Measurements from ENCODE around the gene PRDM15.

PRDM15 gene

DNA sequence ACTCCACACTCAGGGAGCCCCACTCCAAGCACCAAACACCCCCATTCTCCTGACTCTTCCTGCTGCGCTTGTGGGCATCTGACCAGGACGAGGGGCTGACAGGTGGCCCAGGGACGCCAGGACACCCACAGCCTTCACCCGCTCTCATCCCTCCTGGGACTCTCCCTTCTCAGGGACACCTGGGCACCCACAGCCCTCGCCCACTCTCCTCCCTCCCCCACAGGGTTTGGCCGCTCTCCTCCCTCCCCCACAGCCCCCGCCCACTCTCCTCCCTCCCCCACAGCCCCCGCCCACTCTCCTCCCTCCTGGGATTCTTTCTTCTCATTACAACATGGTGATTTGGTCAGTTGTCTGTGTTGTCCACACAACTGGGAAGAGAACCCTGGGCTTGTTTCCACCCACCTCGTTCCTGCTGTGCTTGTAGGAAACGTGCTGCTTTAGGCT is 43.4 kb downstream of the PRDM15 start:
- in situ Hi-C loops (cut with MboI; ENCODE audit: low sequenced_read_pairs, unreplicated experiment) = no loop called here
- DNase-seq (ENCODE audit: low spot score) = no peak
- TF ChIP-seq, protein P1, sequence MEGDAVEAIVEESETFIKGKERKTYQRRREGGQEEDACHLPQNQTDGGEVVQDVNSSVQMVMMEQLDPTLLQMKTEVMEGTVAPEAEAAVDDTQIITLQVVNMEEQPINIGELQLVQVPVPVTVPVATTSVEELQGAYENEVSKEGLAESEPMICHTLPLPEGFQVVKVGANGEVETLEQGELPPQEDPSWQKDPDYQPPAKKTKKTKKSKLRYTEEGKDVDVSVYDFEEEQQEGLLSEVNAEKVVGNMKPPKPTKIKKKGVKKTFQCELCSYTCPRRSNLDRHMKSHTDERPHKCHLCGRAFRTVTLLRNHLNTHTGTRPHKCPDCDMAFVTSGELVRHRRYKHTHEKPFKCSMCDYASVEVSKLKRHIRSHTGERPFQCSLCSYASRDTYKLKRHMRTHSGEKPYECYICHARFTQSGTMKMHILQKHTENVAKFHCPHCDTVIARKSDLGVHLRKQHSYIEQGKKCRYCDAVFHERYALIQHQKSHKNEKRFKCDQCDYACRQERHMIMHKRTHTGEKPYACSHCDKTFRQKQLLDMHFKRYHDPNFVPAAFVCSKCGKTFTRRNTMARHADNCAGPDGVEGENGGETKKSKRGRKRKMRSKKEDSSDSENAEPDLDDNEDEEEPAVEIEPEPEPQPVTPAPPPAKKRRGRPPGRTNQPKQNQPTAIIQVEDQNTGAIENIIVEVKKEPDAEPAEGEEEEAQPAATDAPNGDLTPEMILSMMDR (IDR thresholded peaks at IDR 0.05; ENCODE audit: borderline replicate concordance, control extremely low read depth, extremely low read depth, insufficient read depth, missing control alignments) = no peak

DNA sequence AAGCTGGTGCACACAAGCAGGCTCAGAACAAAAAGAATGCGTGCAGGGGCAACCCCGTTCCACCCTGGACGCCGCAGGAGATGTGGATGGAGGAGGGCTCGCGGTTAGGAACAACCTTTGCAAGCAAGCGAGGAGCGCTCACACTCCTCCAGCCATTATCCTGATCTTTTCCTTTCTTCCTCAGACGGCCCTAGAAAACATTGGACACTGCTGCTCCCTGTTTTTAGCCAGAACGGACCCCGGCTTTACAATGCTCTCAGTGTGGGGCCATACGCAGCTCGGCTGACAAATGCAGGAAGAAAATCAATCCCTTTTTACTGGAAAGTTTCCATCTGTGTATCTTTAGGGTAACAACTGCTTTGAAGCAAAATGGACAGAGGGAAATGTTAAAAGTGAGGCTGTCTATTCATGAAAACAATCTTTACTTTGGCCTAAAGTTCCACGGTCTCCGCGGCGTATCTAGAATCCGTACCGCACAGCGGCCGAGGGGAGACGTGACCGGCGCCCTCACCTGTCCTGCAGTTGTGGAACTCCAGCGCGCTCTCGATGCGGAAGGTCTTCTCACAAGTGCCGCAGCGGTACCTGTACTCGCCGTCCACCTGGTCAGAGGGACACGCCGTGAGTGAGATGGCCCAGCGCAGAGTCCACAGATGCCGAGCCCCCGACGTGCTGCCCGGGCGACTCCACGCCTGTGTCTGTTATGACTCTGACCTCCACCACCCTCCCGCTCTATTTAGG is 44.0 kb downstream of the PRDM15 start:
- no peak for DNase-seq (ENCODE audit: low spot score)
- TF ChIP-seq, protein P1 (IDR thresholded peaks at IDR 0.05; ENCODE audit: borderline replicate concordance, control extremely low read depth, extremely low read depth, insufficient read depth, missing control alignments) = no peak
- in situ Hi-C loops (cut with MboI; ENCODE audit: low sequenced_read_pairs, unreplicated experiment) = no loop called here

DNA sequence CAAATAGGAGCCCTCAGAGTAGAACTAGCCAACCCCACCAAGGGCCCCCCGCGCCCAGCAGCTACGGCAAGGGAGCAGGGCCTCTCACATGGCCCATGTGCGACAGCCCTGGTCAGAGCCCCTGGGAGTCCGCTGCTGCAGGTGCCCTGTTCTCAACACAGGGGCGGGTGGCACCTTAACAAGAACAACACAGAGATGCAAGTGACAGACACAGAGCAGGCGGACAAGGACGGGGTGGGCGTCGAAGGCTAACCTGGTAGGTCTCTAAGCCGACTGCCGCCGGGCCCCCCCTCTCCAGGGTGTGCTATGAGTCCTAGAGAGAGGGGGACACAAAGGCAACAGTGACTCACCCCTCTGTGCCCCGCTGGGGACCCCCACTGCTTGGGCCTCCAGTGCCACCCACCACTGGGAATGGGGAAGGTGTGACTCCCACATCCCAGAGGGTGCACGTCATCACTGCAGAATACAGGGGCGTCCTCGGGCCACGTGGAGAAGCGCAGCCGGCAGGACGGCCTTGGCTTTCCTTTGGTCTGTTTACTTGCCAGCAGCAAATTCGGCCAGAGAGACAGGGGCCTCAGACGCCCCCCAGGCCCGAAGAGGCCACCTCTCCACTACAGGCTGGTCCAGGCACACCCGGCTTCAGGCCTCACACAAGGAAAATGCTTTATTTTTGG is 44.8 kb downstream of the PRDM15 start:
- in situ Hi-C loops (cut with MboI; ENCODE audit: low sequenced_read_pairs, unreplicated experiment) = no loop called here

DNA sequence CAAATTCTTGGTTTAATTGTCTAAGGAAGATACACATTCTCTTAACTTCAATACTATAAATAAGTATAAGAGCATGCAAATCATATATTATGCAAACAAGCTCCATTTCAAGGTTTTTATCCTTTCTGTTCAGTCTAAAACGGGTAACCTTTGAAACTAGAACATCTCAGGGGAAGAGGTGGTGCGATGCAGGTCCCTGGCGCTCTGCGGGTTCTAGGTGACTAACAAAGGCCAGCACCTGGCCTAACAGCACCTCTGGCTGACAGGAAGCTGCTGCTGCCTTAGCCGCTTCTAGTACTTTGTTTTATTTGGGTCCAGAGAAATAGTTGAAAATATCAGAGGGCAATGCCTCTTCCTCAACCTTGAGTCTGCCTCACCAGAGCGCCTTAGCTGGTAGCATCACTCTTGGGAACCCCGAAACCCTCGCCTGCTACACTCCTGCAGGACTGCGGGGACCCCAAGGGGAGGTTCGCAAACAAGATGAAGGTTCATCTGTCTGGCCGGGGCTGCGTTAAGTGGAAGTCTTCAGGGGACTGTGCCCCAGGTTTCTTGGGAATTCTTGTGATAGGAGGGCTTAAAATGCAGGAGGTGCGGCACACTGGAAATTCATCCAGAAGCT is 45.5 kb downstream of the PRDM15 start:
- in situ Hi-C loops (cut with MboI; ENCODE audit: low sequenced_read_pairs, unreplicated experiment) = no loop called here
- TF ChIP-seq, protein P1 (IDR thresholded peaks at IDR 0.05; ENCODE audit: borderline replicate concordance, control extremely low read depth, extremely low read depth, insufficient read depth, missing control alignments) = no peak
- peak; percentile 59 for DNase-seq (ENCODE audit: low spot score)

More for the DNA sequence above, 44.8 kb downstream of the PRDM15 start:
- TF ChIP-seq, protein P1 (IDR thresholded peaks at IDR 0.05; ENCODE audit: borderline replicate concordance, control extremely low read depth, extremely low read depth, insufficient read depth, missing control alignments) = no peak
- no peak for DNase-seq (ENCODE audit: low spot score)

DNA sequence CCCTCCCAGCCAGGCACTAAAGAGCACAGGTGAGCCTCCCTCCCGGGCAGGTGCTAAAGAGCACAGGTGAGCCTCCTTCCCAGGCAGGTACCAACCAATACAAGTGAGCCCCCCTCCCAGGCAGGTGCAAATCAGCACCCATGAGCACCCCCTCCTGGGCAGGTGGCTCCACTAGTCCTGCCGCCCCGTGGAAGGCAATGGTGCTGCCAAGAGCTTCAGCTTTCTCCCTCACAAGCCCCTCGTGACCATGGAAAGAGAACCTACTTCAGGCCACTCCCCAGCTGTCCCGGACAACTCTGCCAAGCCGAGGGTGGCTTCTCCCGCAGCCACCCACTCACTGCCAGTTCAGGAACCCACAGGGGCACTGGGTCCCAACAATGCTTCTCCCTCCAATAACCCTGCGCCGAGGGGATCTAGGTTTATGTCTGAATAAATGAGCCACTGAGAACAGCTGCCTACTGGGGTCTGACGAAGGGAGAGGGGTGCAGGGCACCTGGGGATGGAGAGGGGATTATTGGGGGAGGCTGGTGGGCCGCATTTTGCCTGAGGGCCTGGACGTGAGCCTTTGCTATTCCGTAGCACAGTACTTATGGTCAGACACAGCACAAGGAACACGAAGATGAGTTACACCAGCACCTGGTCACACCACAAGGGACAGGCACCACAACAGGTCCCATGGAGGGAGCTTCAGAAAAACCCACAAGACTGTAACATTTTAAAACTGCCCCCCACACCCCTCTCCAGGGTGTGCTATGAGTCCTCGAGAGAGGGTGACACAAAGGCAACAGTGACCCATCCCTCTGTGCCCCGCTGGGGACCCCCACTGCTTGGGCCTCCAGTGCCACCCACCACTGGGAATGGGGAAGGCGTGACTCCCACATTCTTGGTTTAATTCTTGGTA is 46.3 kb downstream of the PRDM15 start:
- DNase-seq (ENCODE audit: low spot score) = no peak
- in situ Hi-C loops (cut with MboI; ENCODE audit: low sequenced_read_pairs, unreplicated experiment) = no loop called here
- TF ChIP-seq, protein P1 (IDR thresholded peaks at IDR 0.05; ENCODE audit: borderline replicate concordance, control extremely low read depth, extremely low read depth, insufficient read depth, missing control alignments) = peak; percentile 5

Data from GM13976 (cell line).